ENCODE data around the gene TBC1D22A.

Gene TBC1D22A

GRCh38 chr22:46956498-46957215 lies 194.2 kb downstream of the TBC1D22A start:
- no peak for DNase-seq (ENCODE audit: low read depth, low spot score)

DNA sequence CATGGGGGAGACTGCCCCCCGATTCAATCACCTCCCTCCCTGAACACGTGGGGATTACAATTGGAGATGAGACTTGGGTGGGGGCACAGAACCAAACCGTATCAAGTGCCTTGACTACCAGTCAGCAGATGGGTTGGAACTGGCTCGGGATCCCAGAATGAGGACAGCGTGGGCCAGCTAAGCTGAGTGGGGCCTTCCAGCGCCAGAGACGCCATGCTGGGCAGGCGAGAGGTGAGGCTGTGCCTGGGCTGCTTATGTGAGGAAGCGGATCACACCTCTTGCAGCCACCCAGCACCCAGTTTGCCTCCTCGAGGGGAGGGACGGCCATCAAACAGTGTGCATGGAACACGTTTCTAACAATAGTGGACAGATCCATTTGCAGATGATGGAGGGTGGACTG lies 195.1 kb downstream of the TBC1D22A start:
- no peak for DNase-seq (ENCODE audit: low read depth, low spot score)

- no peak for DNase-seq (ENCODE audit: low read depth, low spot score)
Measured at GRCh38 chr22:46958191-46958590, 195.7 kb downstream of the TBC1D22A start.

- no peak for DNase-seq (ENCODE audit: low read depth, low spot score)
Measured at GRCh38 chr22:46958658-46959057, 196.2 kb downstream of the TBC1D22A start.

DNA sequence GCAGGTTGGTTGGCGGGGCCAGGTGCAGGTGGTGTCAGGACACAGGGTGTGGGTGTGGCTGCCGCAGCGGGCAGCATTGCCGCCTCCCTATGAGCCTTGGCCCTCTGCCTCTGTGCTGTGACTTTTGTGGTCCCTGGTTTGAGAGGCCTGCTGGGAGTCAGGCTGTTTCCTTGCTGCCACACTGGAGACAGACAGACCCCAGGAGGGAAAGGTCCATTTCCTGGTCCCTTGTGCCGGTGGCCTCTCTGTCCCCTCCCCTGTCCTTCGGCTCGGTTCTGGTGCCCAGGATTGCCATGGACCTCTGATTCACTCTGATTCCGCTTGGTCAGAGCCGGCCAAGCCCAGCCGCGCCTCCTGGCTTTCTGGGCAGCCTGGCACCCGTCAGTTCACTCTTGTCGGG lies 196.9 kb downstream of the TBC1D22A start:
- DNase-seq (ENCODE audit: low read depth, low spot score) = no peak

- DNase-seq (ENCODE audit: low read depth, low spot score) = no peak
Measured at GRCh38 chr22:46961591-46962295, 199.3 kb downstream of the TBC1D22A start.

DNA sequence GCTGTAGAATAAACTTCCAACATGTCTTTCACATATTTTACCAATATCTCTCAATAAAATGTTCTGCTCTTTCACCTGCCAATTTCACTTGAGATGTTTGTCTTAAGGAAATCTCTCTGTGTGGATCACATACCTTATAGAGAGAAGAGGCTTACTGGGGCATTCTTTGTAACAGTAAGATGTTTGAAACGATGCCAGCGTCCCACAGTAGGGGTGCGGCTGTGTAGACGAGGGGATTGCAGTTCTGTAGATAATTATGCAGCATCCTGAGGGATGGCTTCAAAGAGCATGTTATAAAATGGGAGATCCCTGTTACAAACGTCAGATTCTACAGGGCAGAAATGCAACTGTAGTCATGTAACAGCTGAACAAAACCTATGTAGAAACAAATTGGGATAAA lies 200.0 kb downstream of the TBC1D22A start:
- no peak for DNase-seq (ENCODE audit: low read depth, low spot score)

DNA sequence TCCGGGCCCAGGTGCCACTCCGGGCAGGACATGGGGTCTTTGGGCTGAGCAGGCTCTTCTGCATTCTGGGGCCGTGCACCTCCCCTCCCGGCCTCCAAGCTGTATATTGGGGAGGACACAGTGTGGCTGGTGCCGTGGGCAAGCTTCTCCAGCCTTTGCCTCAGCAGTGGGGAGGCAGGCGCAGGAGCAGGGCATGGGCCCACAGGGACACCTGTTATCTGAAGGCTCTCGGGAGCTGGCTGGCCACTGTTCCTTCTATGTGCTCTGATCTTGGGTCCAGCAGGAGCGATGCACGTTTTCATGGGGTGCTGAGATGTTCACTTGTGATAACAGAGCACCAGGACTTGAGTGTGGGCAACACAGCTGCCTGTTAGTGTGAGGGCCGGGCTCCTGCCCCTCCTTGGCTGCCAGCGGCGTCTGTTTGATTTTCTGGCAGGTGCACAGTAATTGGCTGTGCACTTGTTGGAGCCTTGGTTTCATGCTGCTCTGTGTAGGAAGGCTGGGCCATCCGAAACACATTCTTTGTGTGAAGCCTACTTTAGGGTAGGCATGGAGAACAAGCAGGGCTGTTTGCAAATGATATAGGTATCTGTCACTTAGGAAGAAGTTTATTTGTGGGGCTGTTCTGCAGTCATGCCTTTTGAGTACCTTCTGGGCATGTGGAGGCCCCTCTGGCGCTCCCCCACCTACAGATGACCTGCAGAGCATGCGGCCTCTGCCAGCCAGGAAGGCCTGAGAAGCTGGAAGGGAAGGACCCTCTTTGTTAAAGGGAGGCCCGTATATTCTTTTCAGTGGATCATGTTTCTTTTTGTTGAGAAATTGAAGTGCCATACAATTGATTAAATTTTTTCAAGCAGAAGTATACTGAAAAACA lies 201.5 kb downstream of the TBC1D22A start:
- no peak for DNase-seq (ENCODE audit: low read depth, low spot score)

DNA sequence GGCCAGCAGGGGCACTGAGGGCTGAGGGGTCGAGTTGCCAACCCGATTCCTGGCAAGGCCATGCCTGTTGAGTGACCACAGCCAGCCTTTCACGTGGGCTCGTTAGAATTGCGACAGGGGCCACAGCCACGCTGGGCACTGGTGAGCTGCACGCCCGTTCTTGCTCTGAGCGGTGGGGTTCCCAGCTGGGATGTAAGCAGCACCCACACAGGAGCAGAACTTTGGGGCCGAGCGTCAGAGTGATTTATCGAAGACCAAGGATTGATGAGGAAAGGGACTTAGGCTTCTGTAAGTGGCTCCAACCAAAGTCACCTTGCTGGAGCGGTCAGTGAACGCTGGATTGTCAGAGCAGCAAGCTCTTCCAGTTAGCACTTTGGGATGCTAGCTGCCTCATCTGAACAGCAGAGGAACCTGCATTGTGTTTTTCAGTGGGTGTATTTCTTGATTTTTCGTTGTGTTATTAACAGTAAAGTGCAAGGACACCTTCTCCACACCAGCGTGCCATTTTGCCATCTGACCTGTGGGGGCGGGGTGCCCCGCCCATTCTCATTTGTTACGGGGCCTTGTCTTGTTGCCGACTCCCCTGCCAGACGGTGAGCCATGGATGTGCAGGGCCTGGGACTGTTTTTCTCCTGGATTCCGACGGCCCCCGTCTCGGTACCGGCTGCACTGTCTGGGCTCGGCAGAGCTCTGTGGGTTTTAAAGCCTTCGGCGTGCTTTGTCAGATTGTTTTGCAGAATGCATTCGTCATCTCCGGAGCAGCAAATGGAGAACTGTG lies 202.5 kb downstream of the TBC1D22A start:
- no peak for DNase-seq (ENCODE audit: low read depth, low spot score)

- DNase-seq (ENCODE audit: low read depth, low spot score) = no peak
Measured at GRCh38 chr22:46965555-46966494, 203.4 kb downstream of the TBC1D22A start.

- no peak for DNase-seq (ENCODE audit: low read depth, low spot score)
Measured at GRCh38 chr22:46966495-46966845, 204.0 kb downstream of the TBC1D22A start.

DNA sequence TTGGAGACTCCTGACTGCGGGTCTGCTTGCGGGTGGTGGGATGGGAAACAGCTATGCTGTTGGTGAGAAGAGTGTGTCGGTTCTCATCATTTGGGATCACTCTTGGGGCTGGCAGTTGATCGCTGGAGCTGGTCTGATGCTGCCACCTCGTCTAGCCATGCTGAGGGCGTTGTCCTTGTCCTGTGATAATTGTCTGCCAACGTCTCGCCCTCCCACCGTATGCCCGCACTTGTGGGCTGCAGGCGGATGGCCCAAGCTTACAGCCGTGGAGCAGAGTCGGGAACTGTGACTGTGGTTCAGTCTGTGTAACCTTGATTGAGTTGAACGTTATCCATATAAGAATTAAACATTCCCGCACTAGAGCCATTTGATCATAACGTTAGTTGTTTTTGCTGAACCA lies 204.4 kb downstream of the TBC1D22A start:
- no peak for DNase-seq (ENCODE audit: low read depth, low spot score)

DNA sequence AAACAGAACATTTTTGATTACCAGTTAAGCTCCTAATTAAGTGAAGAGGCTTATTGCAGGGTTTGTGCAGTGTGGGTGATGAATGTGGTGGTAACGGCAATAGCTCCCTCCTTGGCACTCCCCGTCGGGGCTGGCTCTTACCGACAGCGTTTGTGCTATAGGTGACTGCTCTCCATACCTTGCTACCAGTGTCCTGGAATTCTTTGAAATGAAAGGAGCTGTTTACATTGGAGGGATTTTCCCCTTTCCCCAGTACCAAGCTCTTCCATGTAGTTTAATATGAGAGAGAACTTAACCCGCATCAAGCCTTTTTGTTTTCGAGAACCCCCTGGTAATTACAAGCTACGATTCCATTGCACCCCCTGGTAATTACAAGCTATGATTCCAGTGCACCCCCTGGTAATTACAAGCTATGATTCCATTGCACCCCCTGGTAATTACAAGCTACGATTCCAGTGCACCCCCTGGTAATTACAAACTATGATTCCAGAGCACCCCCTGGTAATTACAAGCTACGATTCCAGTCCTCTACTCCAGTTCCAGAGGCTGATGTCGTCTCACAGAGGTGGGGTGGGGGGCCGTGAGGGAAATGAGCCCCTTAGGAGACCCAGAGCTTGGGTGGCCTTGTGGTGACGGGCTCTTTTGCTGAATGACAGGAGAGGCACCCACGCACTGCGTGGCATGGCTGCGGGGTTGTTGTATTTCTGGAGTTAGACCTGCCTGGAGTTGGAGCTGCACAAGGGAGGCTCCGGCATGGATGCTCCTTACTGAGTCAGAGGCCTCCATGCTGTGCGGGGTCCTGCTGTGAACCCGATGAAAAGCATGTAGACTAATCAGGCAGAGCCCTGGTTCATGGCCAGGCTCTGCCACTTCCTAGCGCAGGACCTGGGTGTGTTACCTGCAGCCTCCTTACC lies 205.3 kb downstream of the TBC1D22A start:
- no peak for DNase-seq (ENCODE audit: low read depth, low spot score)

DNA sequence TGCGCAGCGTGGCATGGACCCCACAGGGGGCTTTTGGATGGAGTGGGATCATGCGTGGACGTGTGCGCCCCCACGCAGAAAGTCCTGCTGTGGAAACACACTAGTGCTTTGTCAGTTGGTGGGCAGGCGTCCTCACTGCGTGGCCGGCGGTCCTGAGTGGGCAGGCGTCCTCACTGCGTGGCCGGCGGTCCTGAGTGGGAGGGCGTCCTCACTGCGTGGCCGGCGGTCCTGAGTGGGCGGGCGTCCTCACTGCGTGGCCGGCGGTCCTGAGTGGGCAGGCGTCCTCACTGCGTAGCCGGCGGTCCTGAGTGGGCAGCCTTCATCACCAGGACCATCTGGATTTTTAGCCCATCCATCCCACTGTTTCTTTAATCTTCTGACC lies 205.9 kb downstream of the TBC1D22A start:
- DNase-seq (ENCODE audit: low read depth, low spot score) = no peak

GRCh38 chr22:46968848-46969247 lies 206.4 kb downstream of the TBC1D22A start:
- DNase-seq (ENCODE audit: low read depth, low spot score) = no peak

GRCh38 chr22:46969491-46969890 lies 207.0 kb downstream of the TBC1D22A start:
- DNase-seq (ENCODE audit: low read depth, low spot score) = no peak

DNA sequence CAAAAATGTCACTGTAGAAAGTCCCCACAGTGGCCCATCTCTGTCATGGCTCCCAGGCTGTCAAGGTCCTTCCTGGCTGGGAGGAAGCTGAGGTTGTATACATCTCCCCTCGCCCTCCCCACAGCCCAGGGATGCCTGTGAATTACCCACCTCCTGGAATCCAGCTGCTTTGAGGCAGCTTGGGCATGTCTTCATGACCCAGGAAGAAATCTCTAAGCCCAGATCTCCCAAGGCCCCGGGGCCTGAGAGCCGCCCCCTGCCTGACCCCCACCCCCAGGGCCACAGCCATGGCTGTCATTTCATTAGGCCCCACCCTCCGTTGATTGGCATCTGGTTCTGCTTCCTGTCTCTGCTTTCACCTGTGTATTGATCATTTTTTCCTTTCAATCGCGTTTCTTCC lies 207.5 kb downstream of the TBC1D22A start:
- no peak for DNase-seq (ENCODE audit: low read depth, low spot score)

DNA sequence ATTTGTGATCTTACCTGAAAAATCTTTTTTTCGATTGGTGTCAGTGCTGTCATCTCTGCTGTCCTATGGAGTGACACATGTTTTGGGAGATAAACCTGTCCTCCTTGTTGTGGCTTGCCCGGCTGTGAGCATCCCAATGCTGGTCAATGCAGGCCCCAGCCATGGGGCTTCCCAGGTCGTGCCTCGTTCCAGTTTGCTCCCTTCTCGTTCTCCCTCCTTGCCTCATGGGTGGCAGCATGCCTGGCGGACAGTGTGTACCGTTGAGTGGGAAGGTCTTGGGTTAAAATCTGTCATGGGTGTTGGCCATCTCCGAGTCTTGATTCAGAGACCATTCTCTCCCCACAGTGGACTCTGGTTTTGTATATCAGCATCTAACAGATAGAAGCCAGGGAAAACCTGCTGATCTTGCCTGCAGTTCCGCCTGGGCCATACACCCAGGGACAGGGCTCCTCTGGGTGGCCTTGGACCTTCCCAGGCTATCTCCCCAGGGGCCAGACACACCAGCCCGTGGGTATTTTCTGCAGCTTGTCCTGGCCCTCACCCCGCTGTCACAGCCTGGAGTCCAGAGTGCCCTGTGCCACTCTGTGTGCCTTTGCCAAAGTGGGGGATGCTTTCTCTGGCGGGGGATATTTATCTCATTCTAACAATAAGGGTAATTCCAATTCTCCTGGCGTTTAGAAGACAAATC lies 208.1 kb downstream of the TBC1D22A start:
- no peak for DNase-seq (ENCODE audit: low read depth, low spot score)
